CD8-positive, alpha-beta memory T cell (primary cell): Measurements from ENCODE around the gene OR5AR1. TPM values are rescaled to one million over a fixed set of nuclear protein-coding genes. Genes with fewer than 3 reads are reported as not detected.
"Not testable (repeated sequence)": the region's sequence is repeated elsewhere in the genome, so short reads cannot be mapped to it uniquely, and the experiment has no call there.

ENCODE experiments used
- CTCF ChIA-PET: fragments of 350-600 bp; sonication (Branson Sonifier 250); formaldehyde crosslinking; loops from one replicate; lab custom pipeline; 2021; ENCODE audit warnings: antibody characterized with exemption; lab: Charles Lee
- POLR2A ChIA-PET: fragments of 350-600 bp; sonication (Branson Sonifier 250); formaldehyde crosslinking; loops from one replicate; lab custom pipeline; 2021; ENCODE audit warnings: antibody characterized with exemption; lab: Charles Lee
- DNase-seq, 5 donors: peaks; one replicate each; pipeline versions ENCODE4 v3.0.0 to v3.0.0-alpha.2; 2020 to 2022; ENCODE audit warnings: mixed read lengths in 1 of 5
- H3K27ac ChIP-seq: one replicate; pipeline ENCODE4 v1.7.0; 2013; ENCODE audit warnings: low read depth, mild to moderate bottlenecking, low read length, moderate library complexity
- H3K27me3 ChIP-seq: 2 replicates; pipeline ENCODE4 v1.7.0; 2013; ENCODE audit warnings: low read length, mild to moderate bottlenecking; ENCODE audit not compliant: insufficient read depth, poor library complexity, severe bottlenecking
- H3K36me3 ChIP-seq: 2 replicates; pipeline ENCODE4 v1.7.0; 2013; ENCODE audit warnings: mild to moderate bottlenecking, low read length, moderate library complexity; ENCODE audit not compliant: insufficient read depth
- H3K4me1 ChIP-seq: 2 replicates; pipeline ENCODE4 v1.7.0; 2013; ENCODE audit warnings: mild to moderate bottlenecking, low read length, moderate library complexity; ENCODE audit not compliant: insufficient read depth
- H3K4me3 ChIP-seq: 2 replicates; pipeline ENCODE4 v1.7.0; 2013; ENCODE audit warnings: mild to moderate bottlenecking, low read length
- H3K9me3 ChIP-seq: 2 replicates; pipeline ENCODE4 v1.7.0; 2013; ENCODE audit warnings: mild to moderate bottlenecking, low read length
- H3K27ac Mint-ChIP-seq, 8 donors: one replicate each; pipeline ENCODE4 v1.8.0; 2020 to 2021; ENCODE audit warnings: mixed read lengths in 8 of 8, mild to moderate bottlenecking in 6 of 8, inconsistent platforms in 3 of 8, moderate library complexity in 3 of 8
- H3K27me3 Mint-ChIP-seq, 2 donors: one replicate each; pipeline ENCODE4 v1.8.0; 2020 to 2021; ENCODE audit warnings: mixed read lengths in 2 of 2, mild to moderate bottlenecking in 1 of 2, moderate library complexity in 1 of 2
- H3K36me3 Mint-ChIP-seq, 3 donors: one replicate each; pipeline ENCODE4 v1.8.0; 2020 to 2021; ENCODE audit warnings: mixed read lengths in 3 of 3, inconsistent platforms in 1 of 3, mild to moderate bottlenecking in 1 of 3
- H3K4me1 Mint-ChIP-seq, 3 donors: one replicate each; pipeline ENCODE4 v1.8.0; 2020 to 2021; ENCODE audit warnings: mixed read lengths in 3 of 3, inconsistent platforms in 1 of 3, mild to moderate bottlenecking in 1 of 3
- H3K4me3 Mint-ChIP-seq, 7 donors: one replicate each; pipeline ENCODE4 v1.8.0; 2020 to 2021; ENCODE audit warnings: mixed read lengths in 7 of 7, mild to moderate bottlenecking in 6 of 7, moderate library complexity in 4 of 7, inconsistent platforms in 2 of 7
- H3K9me3 Mint-ChIP-seq, 5 donors: one replicate each; pipeline ENCODE4 v1.8.0; 2020 to 2022; ENCODE audit warnings: mixed read lengths in 5 of 5, mild to moderate bottlenecking in 3 of 5, moderate library complexity in 2 of 5, inconsistent platforms in 1 of 5
- polyA plus RNA-seq: library from polyadenylated mRNA; unstranded; fragments of 300-500 nt; fragmentation: Illumina TruSeq; gene quantifications from one replicate; pipeline ENCODE4 v1.2.3, GENCODE V29; 2021
- total RNA-seq, 2 experiments: library from RNA; stranded (reverse); gene quantifications; one replicate each; pipeline ENCODE4 v1.2.3, GENCODE V29; 2021

The OR5AR1 gene
- total and polyA plus RNA-seq, 3 experiments from 2014 or later, result not detected

GRCh38 chr11:56670984-56671383 lies 7.5 kb downstream of the OR5AR1 start:
- POLR2A ChIA-PET, result no interaction called here
- Histone ChIP-seq H3K36me3 (no peaks in the 10 kb centered on the region), H3K9me3 (no peaks in the 10 kb centered on the region), H3K27ac (no peak overlapping the region), H3K27me3 (no peaks in the 10 kb centered on the region), H3K4me1 (no peaks in the 10 kb centered on the region), H3K4me3 (no peak overlapping the region)
- no peak for DNase-seq
- Mint-ChIP-seq H3K4me3 (no peak overlapping the region), H3K9me3 (peaks cover 2 to 11% (median 4%) of the 10 kb centered on the region in 5 donors), H3K27ac (no peak overlapping the region), H3K36me3 (no peaks in the 10 kb centered on the region), H3K27me3 (no peaks in the 10 kb centered on the region), H3K4me1 (no peaks in the 10 kb centered on the region)
- CTCF ChIA-PET, result no interaction called here

GRCh38 chr11:56688554-56689100 lies 25.1 kb downstream of the OR5AR1 start:
- Mint-ChIP-seq H3K27ac (no peak overlapping the region), H3K27me3 (no peaks in the 10 kb centered on the region), H3K4me1 (no peaks in the 10 kb centered on the region), H3K4me3 (no peak overlapping the region), H3K9me3 (peaks cover 5 to 14% (median 6%) of the 10 kb centered on the region in 5 donors), H3K36me3 (no peaks in the 10 kb centered on the region)
- no peaks in the 10 kb centered on the region for H3K27me3 ChIP-seq
- no peak overlapping the region for H3K4me3 ChIP-seq
- ChIA-PET POLR2A (no interaction called here), CTCF (no interaction called here)
- DNase-seq, result no peak
- no peaks in the 10 kb centered on the region for H3K4me1 ChIP-seq
- H3K9me3 ChIP-seq, result no peaks in the 10 kb centered on the region
- H3K36me3 ChIP-seq, result no peaks in the 10 kb centered on the region
- H3K27ac ChIP-seq, result no peak overlapping the region

GRCh38 chr11:56691179-56691578 lies 27.7 kb downstream of the OR5AR1 start:
- H3K27ac ChIP-seq, DNase-seq, H3K27me3 ChIP-seq, H3K4me1 ChIP-seq, H3K4me3 Mint-ChIP-seq, H3K27me3 Mint-ChIP-seq, H3K4me3 ChIP-seq, H3K9me3 ChIP-seq, H3K27ac Mint-ChIP-seq, H3K4me1 Mint-ChIP-seq, H3K36me3 ChIP-seq, H3K36me3 Mint-ChIP-seq, CTCF ChIA-PET, POLR2A ChIA-PET: not testable (repeated sequence)
- H3K9me3 Mint-ChIP-seq, result peaks cover 2 to 15% (median 6%) of the 10 kb centered on the region in 5 donors

GRCh38 chr11:56693428-56693827 lies 29.9 kb downstream of the OR5AR1 start:
- H3K27me3 Mint-ChIP-seq, result no peaks in the 10 kb centered on the region
- no peaks in the 10 kb centered on the region for H3K9me3 ChIP-seq
- no peaks in the 10 kb centered on the region for H3K36me3 Mint-ChIP-seq
- no peaks in the 10 kb centered on the region for H3K36me3 ChIP-seq
- H3K4me3 ChIP-seq, result no peak overlapping the region
- H3K4me3 Mint-ChIP-seq, result no peak overlapping the region
- POLR2A ChIA-PET, result no interaction called here
- H3K4me1 ChIP-seq, result no peaks in the 10 kb centered on the region
- H3K4me1 Mint-ChIP-seq, result no peaks in the 10 kb centered on the region
- peaks cover 2 to 15% (median 5%) of the 10 kb centered on the region in 5 donors for H3K9me3 Mint-ChIP-seq
- no peak overlapping the region for H3K27ac Mint-ChIP-seq
- CTCF ChIA-PET, result no interaction called here
- no peak overlapping the region for H3K27ac ChIP-seq
- DNase-seq, result no peak
- H3K27me3 ChIP-seq, result no peaks in the 10 kb centered on the region

GRCh38 chr11:56698795-56699194 lies 35.3 kb downstream of the OR5AR1 start, which contains the start of gene OR9G1:
TSS of gene OR9G1 (plus strand) at chr11:56699095. CDS start at chr11:56700388, 1,293 bp downstream.
- POLR2A ChIA-PET, result no interaction called here
- H3K4me3 Mint-ChIP-seq, result no peak within 1 kb of the TSS
- no peaks in the 10 kb centered on the region for H3K4me1 Mint-ChIP-seq
- no peaks in the 10 kb centered on the region for H3K27me3 Mint-ChIP-seq
- DNase-seq, result no peak
- no peaks in the 10 kb centered on the region for H3K27me3 ChIP-seq
- CTCF ChIA-PET, result no interaction called here
- H3K27ac ChIP-seq, result no peak within 1 kb of the TSS
- H3K27ac Mint-ChIP-seq, result no peak within 1 kb of the TSS
- H3K36me3 ChIP-seq, result no peaks in the 10 kb centered on the region
- H3K9me3 Mint-ChIP-seq, result peaks cover 5 to 22% (median 7%) of the 10 kb centered on the region in 5 donors
- H3K36me3 Mint-ChIP-seq, result no peaks in the 10 kb centered on the region
- H3K4me1 ChIP-seq, result no peaks in the 10 kb centered on the region
- no peaks in the 10 kb centered on the region for H3K9me3 ChIP-seq
- no peak within 1 kb of the TSS for H3K4me3 ChIP-seq

GRCh38 chr11:56700242-56700913 lies 36.9 kb downstream of the OR5AR1 start:
- H3K4me1 ChIP-seq, result no peaks in the 10 kb centered on the region
- CTCF ChIA-PET, result no interaction called here
- H3K4me3 ChIP-seq, result no peak overlapping the region
- Mint-ChIP-seq H3K4me3 (no peak overlapping the region), H3K36me3 (no peaks in the 10 kb centered on the region), H3K9me3 (peaks cover 5 to 19% (median 6%) of the 10 kb centered on the region in 5 donors), H3K27me3 (no peaks in the 10 kb centered on the region), H3K27ac (no peak overlapping the region), H3K4me1 (no peaks in the 10 kb centered on the region)
- no peak for DNase-seq
- no peaks in the 10 kb centered on the region for H3K9me3 ChIP-seq
- POLR2A ChIA-PET, result no interaction called here
- no peak overlapping the region for H3K27ac ChIP-seq
- H3K27me3 ChIP-seq, result no peaks in the 10 kb centered on the region
- H3K36me3 ChIP-seq, result no peaks in the 10 kb centered on the region

GRCh38 chr11:56700914-56701485 lies 37.5 kb downstream of the OR5AR1 start:
- Mint-ChIP-seq H3K9me3 (peaks cover 6 to 19% (median 12%) of the 10 kb centered on the region in 5 donors), H3K27ac (no peak overlapping the region), H3K4me1 (no peaks in the 10 kb centered on the region), H3K4me3 (no peak overlapping the region), H3K27me3 (no peaks in the 10 kb centered on the region), H3K36me3 (no peaks in the 10 kb centered on the region)
- ChIA-PET POLR2A (no interaction called here), CTCF (no interaction called here)
- no peaks in the 10 kb centered on the region for H3K9me3 ChIP-seq
- no peak overlapping the region for H3K27ac ChIP-seq
- H3K4me3 ChIP-seq, result no peak overlapping the region
- no peak for DNase-seq
- no peaks in the 10 kb centered on the region for H3K36me3 ChIP-seq
- H3K4me1 ChIP-seq, result no peaks in the 10 kb centered on the region
- no peaks in the 10 kb centered on the region for H3K27me3 ChIP-seq

- DNase-seq, result no peak
- Mint-ChIP-seq H3K27me3 (no peaks in the 10 kb centered on the region), H3K4me1 (no peaks in the 10 kb centered on the region), H3K4me3 (no peak overlapping the region), H3K36me3 (no peaks in the 10 kb centered on the region), H3K9me3 (peaks cover 8 to 24% (median 18%) of the 10 kb centered on the region in 5 donors), H3K27ac (no peak overlapping the region)
- Histone ChIP-seq H3K36me3 (no peaks in the 10 kb centered on the region), H3K27me3 (no peaks in the 10 kb centered on the region), H3K4me3 (no peak overlapping the region), H3K27ac (no peak overlapping the region), H3K4me1 (no peaks in the 10 kb centered on the region), H3K9me3 (no peaks in the 10 kb centered on the region)
- CTCF ChIA-PET, result no interaction called here
- POLR2A ChIA-PET, result no interaction called here
Observed at GRCh38 chr11:56705784-56706396, 42.4 kb downstream of the OR5AR1 start.
